GM12864 (cell line): ENCODE data around the gene PLEKHA6.
"Not testable (repeated sequence)": the region's sequence is repeated elsewhere in the genome, so short reads cannot be mapped to it uniquely, and the experiment has no call there.

ENCODE experiments used
- DNase-seq: peaks from one replicate; pipeline ENCODE4 v3.0.0-alpha.2; 2011; ENCODE audit warnings: low read depth
- H3K4me3 ChIP-seq: 2 replicates; pipeline ENCODE4 v1.5.1; 2011; ENCODE audit warnings: mild to moderate bottlenecking, low read depth, low read length, control low read depth
- CTCF ChIP-seq: IDR thresholded peaks from 2 replicates; pipeline ENCODE4 v1.5.1; 2011; ENCODE audit warnings: low read depth, mild to moderate bottlenecking, moderate library complexity, low read length, control low read depth, inconsistent platforms; ENCODE audit errors: missing control alignments

The PLEKHA6 gene

DNA sequence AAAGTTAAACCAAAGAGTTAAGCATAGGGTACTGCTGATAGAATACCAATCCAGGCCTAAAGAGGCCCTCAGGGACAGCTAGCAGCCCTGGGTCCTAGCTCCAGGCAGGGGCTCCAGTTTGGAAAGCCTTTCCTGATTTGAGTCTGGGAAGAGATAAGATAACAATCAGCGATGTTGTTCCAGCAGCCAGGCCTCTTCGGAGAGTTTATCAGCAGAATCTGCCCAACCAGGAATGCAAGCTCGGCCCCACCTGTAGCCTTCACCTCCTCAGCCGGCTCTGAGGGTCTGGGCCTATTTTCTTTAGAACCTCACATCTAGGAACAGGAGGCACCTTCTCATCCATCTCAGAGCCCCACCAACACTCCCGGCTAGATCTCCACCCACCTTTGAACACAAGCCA is 42.6 kb downstream of the PLEKHA6 start:
- no peak overlapping the region for H3K4me3 ChIP-seq
- no peak for TF ChIP-seq CTCF
- no peak for DNase-seq

DNA sequence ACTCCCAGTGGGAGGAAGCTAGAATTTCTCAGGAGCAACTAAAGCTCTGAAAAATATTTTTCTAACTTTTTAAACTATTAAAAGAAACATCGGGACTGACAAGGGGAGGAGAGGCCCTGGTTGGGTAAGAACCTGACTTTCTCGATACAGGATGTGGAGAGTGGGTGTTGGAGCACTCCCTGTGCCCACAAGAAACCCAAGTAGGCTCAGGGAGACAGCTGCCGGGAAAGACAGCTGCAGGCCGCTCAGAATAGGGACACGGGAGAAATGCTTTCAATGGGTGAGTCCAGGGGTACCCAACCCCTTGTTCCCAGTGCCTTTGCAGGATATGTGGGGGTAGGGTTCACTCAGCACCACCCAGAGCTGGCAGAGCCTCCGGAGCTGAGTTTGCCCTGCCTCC is 43.6 kb downstream of the PLEKHA6 start:
- no peak for DNase-seq
- no peak overlapping the region for H3K4me3 ChIP-seq
- TF ChIP-seq CTCF, result no peak

GRCh38 chr1:204314893-204315658 is 44.7 kb downstream of the PLEKHA6 start:
- no peak for DNase-seq
- H3K4me3 ChIP-seq, result no peak overlapping the region
- TF ChIP-seq CTCF, result no peak

DNA sequence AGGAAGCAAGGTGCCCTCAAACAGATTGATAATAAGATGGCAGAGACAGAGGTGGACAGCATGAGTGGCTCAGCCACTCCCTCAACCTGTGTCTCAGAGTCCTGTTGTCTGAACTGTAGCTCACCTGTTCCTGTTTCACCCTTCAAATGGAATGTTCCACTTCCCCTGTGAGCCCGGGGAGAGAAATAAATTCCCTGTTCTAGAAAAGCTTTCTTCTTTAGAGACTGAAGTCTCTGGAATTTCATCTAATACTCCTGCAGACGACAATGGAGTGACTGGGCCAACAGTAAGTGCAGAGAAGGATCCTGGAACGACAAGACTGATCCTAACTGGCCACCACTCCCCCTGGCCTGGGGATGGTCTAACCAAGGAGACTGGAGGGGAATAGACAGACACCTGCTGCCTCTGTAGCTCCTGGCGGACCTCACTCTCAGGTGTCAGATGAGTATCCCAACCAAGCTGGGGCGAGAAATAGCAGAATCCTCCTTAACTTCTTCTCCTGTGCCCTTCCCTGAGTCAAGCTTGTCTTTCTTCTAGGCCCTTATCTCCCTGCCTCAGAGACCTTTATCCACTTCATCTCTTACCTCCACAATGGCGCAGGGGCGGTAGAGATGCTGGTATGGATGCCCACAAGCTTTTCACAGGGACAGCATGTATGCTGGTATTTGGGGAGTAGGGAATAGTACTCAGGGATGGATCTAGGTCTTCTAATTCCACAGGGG is 45.4 kb downstream of the PLEKHA6 start:
- no peak for TF ChIP-seq CTCF
- no peak for DNase-seq
- no peak overlapping the region for H3K4me3 ChIP-seq

GRCh38 chr1:204313675-204314074 is 46.1 kb downstream of the PLEKHA6 start:
- no peak overlapping the region for H3K4me3 ChIP-seq
- TF ChIP-seq CTCF, result no peak
- DNase-seq, result no peak

DNA sequence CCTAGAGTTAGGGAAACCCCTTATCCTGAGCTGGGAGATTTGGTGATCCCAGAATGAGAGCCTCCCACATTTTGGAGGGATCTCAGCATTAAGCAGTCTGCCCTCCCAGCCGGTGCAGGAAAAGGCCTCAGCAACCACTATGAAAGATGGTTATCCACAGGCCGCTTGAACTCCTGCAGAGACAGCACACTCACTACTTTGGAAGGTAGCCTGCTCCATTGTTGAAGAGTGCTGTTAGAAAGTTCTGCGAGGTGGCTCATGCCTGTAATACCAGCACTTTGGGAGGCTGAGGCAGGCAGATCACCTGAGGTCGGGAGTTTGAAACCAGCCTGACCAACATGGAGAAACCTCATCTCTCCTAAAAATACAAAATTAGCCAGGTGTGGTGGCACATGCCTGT is 48.8 kb downstream of the PLEKHA6 start:
- DNase-seq, H3K4me3 ChIP-seq: not testable (repeated sequence)

DNA sequence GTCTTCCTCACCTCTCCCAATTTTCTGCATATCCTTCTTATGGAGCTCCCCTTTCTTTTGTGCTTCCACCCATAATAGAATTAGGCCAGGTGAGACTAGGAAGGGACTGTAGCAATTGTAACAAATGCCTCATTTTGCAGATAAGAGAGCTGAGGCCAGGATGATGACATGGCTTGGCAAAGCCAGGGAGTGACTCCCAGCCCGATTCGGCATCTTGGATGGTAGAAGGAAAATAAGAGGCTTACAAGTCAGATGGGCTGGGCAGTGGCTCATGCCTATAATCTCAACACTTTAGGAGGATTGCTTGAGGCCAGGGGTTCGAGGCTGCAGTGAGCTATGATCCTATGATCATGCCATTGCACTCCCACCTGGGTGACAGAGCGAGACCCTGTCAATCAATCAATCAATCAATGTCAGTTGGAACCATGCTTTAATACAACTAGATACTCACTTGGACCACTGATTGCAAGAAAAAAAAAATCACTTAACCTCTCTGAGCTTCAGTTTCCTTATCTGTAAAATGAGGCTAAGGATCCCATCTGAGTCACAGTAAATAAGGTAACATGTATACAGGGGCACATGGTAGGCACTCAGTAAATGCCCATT is 51.6 kb downstream of the PLEKHA6 start:
- TF ChIP-seq CTCF, result no peak
- DNase-seq, result no peak
- no peak overlapping the region for H3K4me3 ChIP-seq
